NCI-H2107 treated with DMSO at 0.1 percent for 48 hours (cell line): ENCODE data around the gene TOLLIP.

Experiments
- DNase-seq: peaks from one replicate; lab custom pipeline; 2025; ENCODE audit not compliant: unreplicated experiment; lab: John Stamatoyannopoulos, UW

TOLLIP gene

GRCh38 chr11:1300121-1300520, 9.3 kb downstream of the TOLLIP start:
- DNase-seq, result no peak

GRCh38 chr11:1299621-1300020, 9.8 kb downstream of the TOLLIP start:
- no peak for DNase-seq

DNA sequence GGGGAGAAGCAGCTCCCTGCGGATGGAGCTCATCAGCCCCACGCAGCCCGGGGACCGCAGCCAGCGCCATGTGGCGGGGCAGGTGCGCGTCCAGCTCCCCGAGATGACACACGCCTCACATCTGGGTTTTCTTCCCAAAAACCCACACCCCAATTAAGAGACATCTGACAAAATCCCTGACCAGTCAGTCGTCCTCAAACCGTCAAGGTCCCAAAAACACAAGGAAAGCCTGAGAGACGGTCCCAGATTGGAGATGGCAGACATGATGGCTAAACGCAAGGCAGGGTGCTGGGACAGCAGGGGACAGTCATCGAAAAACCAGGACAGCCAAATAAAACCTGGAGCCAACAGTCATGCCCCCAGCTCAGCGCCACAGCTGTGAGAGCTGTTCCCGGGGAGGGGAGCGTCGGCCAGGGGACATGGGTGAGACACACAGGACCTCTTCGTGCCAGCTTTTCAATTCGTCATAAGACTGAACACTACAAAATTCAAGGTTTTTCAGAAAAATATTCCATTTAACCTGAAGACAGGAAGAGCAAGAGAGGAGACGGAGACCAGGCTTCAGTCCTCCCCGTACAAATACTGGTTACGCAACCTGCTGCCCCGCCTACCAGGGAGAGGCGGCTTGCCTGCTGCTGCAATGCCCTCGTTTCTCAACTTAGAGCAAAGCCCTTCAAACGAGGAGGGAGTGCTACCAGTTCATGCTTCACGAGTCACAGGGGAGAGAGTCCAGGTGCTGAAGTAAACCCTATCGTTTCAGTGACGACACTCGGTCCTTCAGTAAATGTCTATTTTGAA, 10.5 kb downstream of the TOLLIP start:
- DNase-seq, result peak; percentile 64

DNA sequence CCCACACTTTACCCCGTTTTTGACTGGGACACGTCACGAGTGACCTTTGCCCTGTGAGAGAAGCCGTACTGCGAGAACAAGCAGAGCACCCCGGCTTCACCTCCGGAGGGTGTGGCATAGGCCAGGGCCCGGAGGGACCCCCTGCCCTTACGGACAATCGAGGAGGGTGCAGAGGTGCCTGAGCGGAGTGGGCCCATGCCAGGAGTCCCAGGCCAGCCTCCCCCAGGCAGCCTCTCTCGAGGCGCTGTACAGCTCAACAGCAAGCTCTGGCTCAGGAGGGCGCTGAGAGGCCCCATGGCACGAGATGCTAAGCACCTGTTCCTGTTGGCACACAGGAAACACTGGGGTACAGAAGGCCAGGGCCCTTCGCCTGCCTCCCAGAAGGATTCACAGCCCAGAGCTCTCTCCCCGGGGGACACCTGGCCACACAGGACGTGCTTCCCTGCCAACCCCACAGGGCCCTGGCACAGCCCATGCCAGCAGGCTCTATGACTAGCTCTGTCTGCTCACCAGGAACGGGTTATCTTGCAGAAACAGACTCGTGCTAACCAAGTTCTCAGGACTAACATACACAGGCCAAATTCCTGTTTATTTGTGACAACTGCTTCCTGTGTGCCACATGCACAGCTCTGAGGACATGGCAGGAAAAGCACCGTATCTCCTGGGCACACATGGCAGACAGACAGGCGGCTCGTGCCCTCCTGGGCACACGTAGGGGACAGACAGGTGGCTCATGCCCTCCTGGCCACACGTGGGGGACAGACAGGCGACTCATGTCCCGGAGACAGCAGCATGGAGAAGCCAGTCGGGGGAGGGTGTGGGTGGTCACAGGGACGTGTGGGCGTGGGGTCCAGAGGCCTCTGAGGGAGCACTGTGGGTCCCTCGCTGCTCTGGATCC, 11.6 kb downstream of the TOLLIP start:
- DNase-seq, result no peak

- no peak for DNase-seq
Measured at GRCh38 chr11:1297011-1297575, 12.3 kb downstream of the TOLLIP start.

- no peak for DNase-seq
Measured at GRCh38 chr11:1296287-1296686, 13.1 kb downstream of the TOLLIP start.

DNA sequence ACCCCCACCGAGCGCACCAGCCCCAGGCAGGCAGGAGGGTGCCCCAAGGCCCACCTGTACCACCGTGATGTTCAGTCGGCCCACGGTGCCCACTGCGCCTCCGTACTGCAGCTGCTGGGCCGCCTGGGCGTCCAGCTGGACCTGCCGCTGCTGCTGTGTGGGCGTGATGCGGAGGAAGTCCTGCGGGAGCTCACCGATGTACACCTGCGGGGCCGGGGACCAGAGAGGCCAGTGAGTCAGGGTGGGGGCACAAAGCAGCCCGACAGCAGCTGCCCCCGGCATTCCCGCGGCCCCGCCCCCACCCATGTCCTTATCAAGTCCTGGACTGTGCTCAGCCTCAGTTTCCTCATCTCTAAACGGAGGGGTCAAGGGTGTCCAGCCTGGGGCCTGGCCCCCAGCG, 13.8 kb downstream of the TOLLIP start:
- no peak for DNase-seq

GRCh38 chr11:1295086-1295485, 14.3 kb downstream of the TOLLIP start:
- no peak for DNase-seq

DNA sequence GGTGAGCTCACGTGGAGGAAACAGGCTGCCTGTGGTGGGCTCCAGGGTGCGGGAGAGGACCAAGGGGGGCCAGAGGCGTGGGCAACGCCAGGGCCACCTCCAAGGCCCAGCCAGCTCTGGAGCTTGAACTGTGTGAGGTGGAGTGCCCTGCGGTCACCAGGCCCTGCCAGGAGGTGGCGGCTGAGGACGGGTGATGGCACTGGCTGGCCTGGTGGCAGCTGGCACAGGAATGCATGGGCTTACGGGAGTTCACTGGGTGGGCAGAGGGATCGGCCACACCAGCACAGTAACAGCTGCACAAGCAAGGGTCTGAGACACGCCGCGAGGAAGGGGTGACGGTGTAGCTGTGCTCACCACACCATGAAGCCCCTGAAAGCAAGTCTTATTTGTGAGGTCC, 15.8 kb downstream of the TOLLIP start:
- DNase-seq, result no peak

DNA sequence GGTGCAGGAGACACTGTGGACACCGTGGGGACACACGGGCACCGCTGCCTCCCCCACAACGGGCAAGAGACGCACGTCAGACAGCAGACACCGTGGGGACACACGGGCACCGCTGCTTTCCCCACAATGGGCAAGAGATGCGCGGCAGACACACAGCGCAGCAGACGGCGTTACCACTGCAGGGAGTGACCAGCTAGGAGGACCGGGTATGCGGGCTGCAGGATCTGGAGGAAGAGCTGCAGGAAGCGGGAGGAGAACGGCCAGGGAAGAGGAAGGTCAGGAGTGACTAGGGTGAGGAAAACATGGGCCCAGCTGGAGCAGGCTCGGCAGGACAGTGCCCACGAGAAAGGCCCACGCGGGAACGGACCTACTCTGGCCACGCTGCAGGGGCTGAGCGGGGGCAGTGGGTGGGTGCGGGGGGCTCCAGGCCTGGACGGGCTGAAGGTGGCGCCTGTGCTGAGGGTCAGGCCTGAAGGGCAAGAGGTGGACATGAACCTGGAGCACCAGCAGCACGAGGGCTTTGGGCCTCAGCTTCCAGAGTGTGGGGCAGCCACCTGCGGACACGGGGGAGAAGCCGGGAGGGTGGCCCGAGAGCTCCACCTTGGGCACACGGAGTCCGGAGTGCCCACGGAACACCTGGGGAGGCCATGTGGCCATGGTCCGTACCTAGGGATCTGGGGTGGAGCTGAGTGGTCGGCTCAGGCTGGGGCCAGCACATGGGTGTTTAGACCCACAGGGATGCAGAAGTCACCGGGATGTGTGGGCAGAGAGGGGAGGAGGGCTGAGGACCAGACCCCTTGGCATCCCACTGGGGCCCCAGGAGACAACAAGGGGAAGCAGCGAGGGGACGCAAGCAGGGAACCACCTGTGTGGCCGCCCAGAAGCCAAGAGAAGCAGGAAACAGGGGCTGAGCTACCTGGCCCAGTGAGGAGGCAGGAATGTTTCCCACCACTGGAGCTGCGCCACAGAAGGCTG, 16.5 kb downstream of the TOLLIP start:
- DNase-seq, result no peak

GRCh38 chr11:1292018-1292643, 17.3 kb downstream of the TOLLIP start:
- DNase-seq, result no peak

DNA sequence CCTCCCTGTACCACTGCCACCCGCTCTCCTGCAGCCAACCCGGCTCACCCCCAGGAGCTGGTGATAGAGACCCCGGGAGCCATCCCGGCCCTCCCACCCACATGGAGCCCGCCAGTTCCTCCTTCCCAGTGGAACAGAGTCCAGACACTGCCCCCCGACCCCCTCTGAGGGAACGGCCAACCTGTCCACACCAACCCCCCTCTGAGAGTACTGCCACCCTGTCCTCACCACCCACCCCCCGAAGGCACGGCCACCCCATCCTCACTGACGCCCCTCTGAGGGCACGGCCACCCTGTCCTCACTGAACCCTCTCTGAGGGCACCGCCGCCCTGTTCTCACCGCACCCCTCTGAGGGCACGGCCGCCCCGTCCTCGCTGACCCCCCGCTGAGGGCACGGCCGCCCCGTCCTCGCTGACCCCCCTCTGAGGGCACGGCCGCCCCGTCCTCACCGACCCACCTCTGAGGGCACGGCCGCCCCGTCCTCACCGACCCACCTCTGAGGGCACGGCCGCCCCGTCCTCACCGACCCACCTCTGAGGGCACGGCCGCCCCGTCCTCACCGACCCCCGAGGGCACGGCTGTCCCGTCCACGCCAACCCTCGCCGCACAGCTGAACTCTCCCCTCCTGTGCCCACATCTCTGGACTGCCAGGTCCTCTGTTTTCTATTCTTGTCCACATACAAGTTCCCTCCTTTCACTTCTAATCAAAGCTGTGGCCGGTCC, 18.0 kb downstream of the TOLLIP start:
- DNase-seq, result no peak

GRCh38 chr11:1290052-1291040, 19.1 kb downstream of the TOLLIP start:
- no peak for DNase-seq

DNA sequence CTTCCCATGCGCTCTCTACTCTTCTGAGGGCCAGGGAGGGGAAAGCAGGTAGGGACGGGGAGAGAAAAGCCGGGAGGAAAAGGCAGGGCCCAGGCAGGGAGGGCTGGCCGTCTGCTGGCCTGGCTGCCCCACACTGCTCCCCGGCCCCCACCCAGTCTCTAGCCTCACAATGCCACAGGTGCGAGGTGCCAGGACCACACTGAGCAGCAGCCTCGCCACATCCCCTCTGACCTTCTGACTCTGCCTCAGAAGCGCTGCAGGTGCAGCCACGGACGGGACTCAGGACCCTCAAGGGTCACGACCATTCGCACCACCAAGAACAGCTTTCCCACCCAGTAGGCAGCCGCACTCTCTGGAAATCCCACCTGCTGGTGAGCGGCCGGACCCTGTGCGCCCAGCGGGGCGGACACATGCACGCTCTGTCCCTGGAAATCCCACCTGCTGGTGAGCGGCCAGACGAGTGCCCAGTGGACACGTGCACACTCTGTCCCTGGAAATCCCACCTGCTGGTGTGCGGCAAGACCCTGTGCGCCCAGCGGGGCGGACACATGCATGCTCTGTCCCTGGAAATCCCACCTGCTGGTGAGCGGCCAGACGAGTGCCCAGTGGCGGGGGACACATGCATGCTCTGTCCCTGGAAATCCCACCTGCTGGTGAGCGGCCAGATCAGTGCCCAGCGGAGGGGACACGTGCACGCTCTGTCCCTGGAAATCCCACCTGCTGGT, 20.1 kb downstream of the TOLLIP start:
- DNase-seq, result no peak

GRCh38 chr11:1288426-1289151, 20.8 kb downstream of the TOLLIP start:
- no peak for DNase-seq

- no peak for DNase-seq
Measured at GRCh38 chr11:1287928-1288327, 21.5 kb downstream of the TOLLIP start.

DNA sequence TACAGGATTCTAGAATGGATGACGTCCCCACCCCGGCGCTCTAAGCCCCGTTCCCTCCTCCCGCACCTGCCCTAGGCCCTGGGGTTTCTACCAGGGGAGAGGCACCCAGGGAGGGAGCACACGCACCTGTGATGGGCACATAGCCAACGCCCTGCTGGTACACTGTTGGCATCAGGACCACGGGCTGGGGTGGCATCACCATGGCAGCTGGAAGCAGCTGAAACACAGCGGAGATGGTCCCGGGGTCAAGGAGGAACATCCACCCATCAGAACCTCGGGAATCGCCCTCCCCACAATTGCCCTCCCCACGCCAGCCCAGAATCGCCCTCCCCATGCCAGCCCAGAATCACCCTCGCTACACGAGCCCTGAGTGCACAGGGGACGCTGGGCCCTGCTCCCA, 23.6 kb downstream of the TOLLIP start:
- no peak for DNase-seq
